Spleen (tissue), 11 donors: Measurements from ENCODE around the gene VPS51. TPM values are rescaled to one million over a fixed set of nuclear protein-coding genes. Genes with fewer than 3 reads are reported as not detected.

Source experiments
- DNase-seq: peaks from one replicate; pipeline ENCODE4 v3.0.0-alpha.2; 2020
- H3K27ac ChIP-seq, 8 donors: fragments of 200-600 bp; sonication (generic) in 7 of 8; 1 replicate in 4 of 8; 2 replicates in 4 of 8; pipeline versions ENCODE4 v1.5.0 to v1.8.0; 2016 to 2021; ENCODE audit warnings: inconsistent platforms in 4 of 8, mild to moderate bottlenecking in 4 of 8, moderate library complexity in 1 of 8
- H3K27me3 ChIP-seq, 7 donors: fragments of 200-600 bp; sonication (generic) in 6 of 7; replicated peaks in 1 of 7; 1 replicate in 4 of 7; 2 replicates in 3 of 7; pipeline versions ENCODE4 v1.5.0 to v1.8.0; 2016 to 2021; ENCODE audit warnings: inconsistent platforms in 3 of 7, mild to moderate bottlenecking in 1 of 7
- H3K36me3 ChIP-seq, 6 donors: fragments of 200-600 bp; sonication (generic) in 5 of 6; 1 replicate in 4 of 6; 2 replicates in 2 of 6; pipeline versions ENCODE4 v1.5.0 to v1.8.0; 2016 to 2021; ENCODE audit warnings: inconsistent platforms in 2 of 6
- H3K4me1 ChIP-seq, 6 donors: fragments of 200-600 bp; sonication (generic) in 5 of 6; 1 replicate in 3 of 6; 2 replicates in 3 of 6; pipeline versions ENCODE4 v1.5.0 to v1.8.0; 2016 to 2021; ENCODE audit warnings: inconsistent platforms in 3 of 6
- H3K4me3 ChIP-seq, 8 donors: fragments of 200-600 bp; sonication (generic) in 7 of 8; 1 replicate in 4 of 8; 2 replicates in 4 of 8; pipeline versions ENCODE4 v1.5.0 to v1.8.0; 2016 to 2021; ENCODE audit warnings: inconsistent platforms in 4 of 8, mild to moderate bottlenecking in 4 of 8, moderate library complexity in 2 of 8
- H3K9me3 ChIP-seq, 8 donors: fragments of 200-600 bp; sonication (generic) in 7 of 8; 1 replicate in 4 of 8; 2 replicates in 4 of 8; pipeline versions ENCODE4 v1.5.0 to v1.8.0; 2016 to 2021; ENCODE audit warnings: inconsistent platforms in 4 of 8
- CTCF ChIP-seq, 11 experiments: fragments of 200-600 bp in 7 of 11; fragments of 450-650 bp in 4 of 11; sonication (generic) in 4 of 11; IDR thresholded peaks in 8 of 11; conservative IDR thresholded peaks in 3 of 11; 1 replicate in 7 of 11; 2 replicates in 4 of 11; pipeline versions ENCODE4 v1.4.0 to v1.8.0; 2016 to 2021; ENCODE audit warnings: antibody characterized with exemption in 11 of 11, inconsistent platforms in 4 of 11, mild to moderate bottlenecking in 1 of 11
- POLR2A ChIP-seq, 3 donors: fragments of 450-650 bp; IDR thresholded peaks; one replicate each; pipeline ENCODE4 v1.5.1; 2017; ENCODE audit warnings: antibody characterized with exemption in 3 of 3, mild to moderate bottlenecking in 1 of 3
- POLR2AphosphoS5 ChIP-seq, 3 donors: sonication (generic); formaldehyde crosslinking; IDR thresholded peaks; one replicate each; pipeline ENCODE4 v1.5.1; 2017; ENCODE audit warnings: antibody characterized with exemption in 3 of 3
- WGBS, 5 donors: extraction: QIAGEN DNeasy Blood & Tissue Kit in 3 of 5; methylation state at CpG; one replicate each; pipeline versions ENCODE4 v1.1.5 to v1.1.7; 2013 to 2018; 5-methylcytosine and 5-hydroxymethylcytosine counted together
- intact Hi-C: fragments of 100-400 bp; cut with DNase I; formaldehyde crosslinking; loops from one replicate; pipeline ENCODE4 v1.15.0; 2023; ENCODE audit warnings: low total_unique reads
- polyA plus RNA-seq, 3 donors: library from polyadenylated mRNA; stranded (reverse); fragments of 200-250 nt; gene quantifications; one replicate each; pipeline ENCODE4 v1.2.1, GENCODE V29; 2013
- total RNA-seq, 7 donors: library from RNA; depleted of rRNA in 3 of 7; stranded (reverse); fragments of >200 nt in 3 of 7; fragmentation: NEBNext Ultra II Directional in 4 of 7; extraction: Animal tissue kit (Norgen Biotek cat#: 25700) in 4 of 7; gene quantifications; one replicate each; pipeline versions ENCODE4 v1.1.0 to v1.2.1, GENCODE V29; 2016 to 2021
- donor health status: healthy with polysubstance abuse.
- donor health status: DM: no; HTN: no; CAD: no; lungs with moderate emphysema.
- donor health status: DM: no; HTN: no; CAD: no.
- donor health status: Bipolar disorder and iron deficiency.
- donor health status: healthy.
- donor health status: DM: no; HTN: no; CAD: no.
- donor health status: DM: yes; HTN: yes; CAD: no.

VPS51 gene
- total and polyA plus RNA-seq, 10 donors, result 103 to 570 (median 149) TPM

- H3K36me3 ChIP-seq, result no peaks in the 10 kb centered on the region
- H3K27me3 ChIP-seq, result no peaks in the 10 kb centered on the region
- DNase-seq, result no peak
- intact Hi-C loops, result no loop called here
- H3K4me3 ChIP-seq, result no peak overlapping the region
- no peak overlapping the region for H3K27ac ChIP-seq
- H3K9me3 ChIP-seq, result no peaks in the 10 kb centered on the region
- peaks cover 0 to 13% (median 6%) of the 10 kb centered on the region in 6 donors for H3K4me1 ChIP-seq
- WGBS, 5 donors, result 8 to 25% (median 17%) methylated on average over 8 of the region's 8 CpGs
- TF ChIP-seq POLR2AphosphoS5 (IDR thresholded peaks at IDR 0.05), result no peak
These were observed 42.0 kb upstream of the VPS51 start for GRCh38 chr11:65053827-65054508.

GRCh38 chr11:65055538-65055937, 40.5 kb upstream of the VPS51 start:
- WGBS, 5 donors, result 73 to 82% (median 77%) methylated on average over 1 of the region's 1 CpG
- Histone ChIP-seq H3K36me3 (no peaks in the 10 kb centered on the region), H3K9me3 (no peaks in the 10 kb centered on the region), H3K27me3 (no peaks in the 10 kb centered on the region), H3K4me1 (peaks cover 0 to 13% (median 6%) of the 10 kb centered on the region in 6 donors), H3K4me3 (no peak overlapping the region), H3K27ac (no peak overlapping the region)
- no peak for DNase-seq
- intact Hi-C loops, result no loop called here
- TF ChIP-seq CTCF (IDR thresholded peaks at IDR 0.05 in 8 of 11, conservative IDR thresholded peaks at IDR 0.05 in 3 of 11), result no peak
- no peak for TF ChIP-seq POLR2A (IDR thresholded peaks at IDR 0.05)
- TF ChIP-seq POLR2AphosphoS5 (IDR thresholded peaks at IDR 0.05), result no peak

GRCh38 chr11:65056999-65057398, 39.0 kb upstream of the VPS51 start:
- WGBS, 5 donors, result 87 to 92% (median 88%) methylated on average over 6 of the region's 6 CpGs
- no peaks in the 10 kb centered on the region for H3K9me3 ChIP-seq
- TF ChIP-seq CTCF (IDR thresholded peaks at IDR 0.05 in 8 of 11, conservative IDR thresholded peaks at IDR 0.05 in 3 of 11), result no peak
- no peak for TF ChIP-seq POLR2A (IDR thresholded peaks at IDR 0.05)
- no peak for TF ChIP-seq POLR2AphosphoS5 (IDR thresholded peaks at IDR 0.05)
- no peak overlapping the region for H3K27ac ChIP-seq
- DNase-seq, result no peak
- H3K4me3 ChIP-seq, result no peak overlapping the region
- H3K27me3 ChIP-seq, result no peaks in the 10 kb centered on the region
- H3K4me1 ChIP-seq, result peaks cover 0 to 13% (median 6%) of the 10 kb centered on the region in 6 donors
- intact Hi-C loops, result no loop called here
- no peaks in the 10 kb centered on the region for H3K36me3 ChIP-seq

- no peak for DNase-seq
- TF ChIP-seq POLR2A (IDR thresholded peaks at IDR 0.05) (no peak), CTCF (IDR thresholded peaks at IDR 0.05 in 8 of 11, conservative IDR thresholded peaks at IDR 0.05 in 3 of 11) (no peak), POLR2AphosphoS5 (IDR thresholded peaks at IDR 0.05) (no peak)
- no peaks in the 10 kb centered on the region for H3K36me3 ChIP-seq
- no peaks in the 10 kb centered on the region for H3K27me3 ChIP-seq
- no peak overlapping the region for H3K27ac ChIP-seq
- H3K4me1 ChIP-seq, result peaks cover 0 to 13% (median 6%) of the 10 kb centered on the region in 6 donors
- intact Hi-C loops, result no loop called here
- no peak overlapping the region for H3K4me3 ChIP-seq
- WGBS, 5 donors, result 87 to 95% (median 93%) methylated on average over 7 of the region's 7 CpGs
- no peaks in the 10 kb centered on the region for H3K9me3 ChIP-seq
These were observed 38.5 kb upstream of the VPS51 start for GRCh38 chr11:65057526-65057925.
